ENCODE results near the gene OR51D1. TPM values are rescaled to one million over a fixed set of nuclear protein-coding genes. Genes with fewer than 3 reads are reported as not detected.

Gene OR51D1
- total and polyA plus RNA-seq, 12 donors: not detected

GRCh38 chr11:4658629-4659445 is 21.6 kb downstream of the OR51D1 start:
- no peaks in the 10 kb centered on the region for H3K9me3 ChIP-seq (replicated peaks in 1 of 3)
- WGBS, 4 donors: 55 to 73% (median 62%) methylated on average over 5 of the region's 5 CpGs
- no peaks in the 10 kb centered on the region for H3K4me1 ChIP-seq (replicated peaks in 1 of 2)
- no peaks in the 10 kb centered on the region for H3K27me3 ChIP-seq
- intact Hi-C loops (cut with DNase I): no loop called here
- H3K36me3 ChIP-seq (replicated peaks in 1 of 2): no peaks in the 10 kb centered on the region
- H3K27ac ChIP-seq: no peak overlapping the region
- DNase-seq: no peak
- no peak overlapping the region for H3K4me3 ChIP-seq
- TF ChIP-seq POLR2A (IDR thresholded peaks at IDR 0.05): no peak
- TF ChIP-seq, protein P1, sequence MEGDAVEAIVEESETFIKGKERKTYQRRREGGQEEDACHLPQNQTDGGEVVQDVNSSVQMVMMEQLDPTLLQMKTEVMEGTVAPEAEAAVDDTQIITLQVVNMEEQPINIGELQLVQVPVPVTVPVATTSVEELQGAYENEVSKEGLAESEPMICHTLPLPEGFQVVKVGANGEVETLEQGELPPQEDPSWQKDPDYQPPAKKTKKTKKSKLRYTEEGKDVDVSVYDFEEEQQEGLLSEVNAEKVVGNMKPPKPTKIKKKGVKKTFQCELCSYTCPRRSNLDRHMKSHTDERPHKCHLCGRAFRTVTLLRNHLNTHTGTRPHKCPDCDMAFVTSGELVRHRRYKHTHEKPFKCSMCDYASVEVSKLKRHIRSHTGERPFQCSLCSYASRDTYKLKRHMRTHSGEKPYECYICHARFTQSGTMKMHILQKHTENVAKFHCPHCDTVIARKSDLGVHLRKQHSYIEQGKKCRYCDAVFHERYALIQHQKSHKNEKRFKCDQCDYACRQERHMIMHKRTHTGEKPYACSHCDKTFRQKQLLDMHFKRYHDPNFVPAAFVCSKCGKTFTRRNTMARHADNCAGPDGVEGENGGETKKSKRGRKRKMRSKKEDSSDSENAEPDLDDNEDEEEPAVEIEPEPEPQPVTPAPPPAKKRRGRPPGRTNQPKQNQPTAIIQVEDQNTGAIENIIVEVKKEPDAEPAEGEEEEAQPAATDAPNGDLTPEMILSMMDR (IDR thresholded peaks at IDR 0.05): no peak

- WGBS, 4 donors: 83 to 92% (median 87%) methylated on average over 6 of the region's 6 CpGs
- intact Hi-C loops (cut with DNase I): no loop called here
- H3K4me3 ChIP-seq: no peak overlapping the region
- no peak overlapping the region for H3K27ac ChIP-seq
- no peak for TF ChIP-seq POLR2A (IDR thresholded peaks at IDR 0.05)
- TF ChIP-seq, protein P1 (IDR thresholded peaks at IDR 0.05): no peak
- H3K4me1 ChIP-seq (replicated peaks in 1 of 2): no peaks in the 10 kb centered on the region
- H3K9me3 ChIP-seq (replicated peaks in 1 of 3): no peaks in the 10 kb centered on the region
- peaks cover 2% of the 10 kb centered on the region for H3K27me3 ChIP-seq
- no peak for DNase-seq
- no peaks in the 10 kb centered on the region for H3K36me3 ChIP-seq (replicated peaks in 1 of 2)
These were observed 25.6 kb downstream of the OR51D1 start for GRCh38 chr11:4662876-4663275.

DNA sequence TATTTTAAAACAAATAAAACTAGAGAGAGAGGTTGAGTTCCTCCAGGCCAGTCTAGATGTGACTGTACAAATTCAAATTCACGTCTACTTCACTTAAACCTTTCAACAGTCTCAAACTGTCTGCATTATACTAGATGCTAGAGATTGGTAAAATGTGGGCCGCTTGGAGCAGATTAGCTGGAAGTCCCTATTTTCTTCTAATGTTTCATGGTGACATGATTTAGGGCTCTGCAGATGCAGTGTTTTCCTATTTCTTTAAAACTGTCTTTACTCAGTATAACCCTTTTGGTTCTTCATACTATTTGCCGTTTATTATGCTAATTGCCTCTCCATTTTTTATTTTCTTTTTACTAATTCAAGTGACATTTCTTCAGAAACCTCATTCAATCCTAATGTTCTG is 26.9 kb downstream of the OR51D1 start:
- Histone ChIP-seq H3K27ac (no peak overlapping the region), H3K9me3 (replicated peaks in 1 of 3) (no peaks in the 10 kb centered on the region), H3K36me3 (replicated peaks in 1 of 2) (no peaks in the 10 kb centered on the region), H3K4me1 (replicated peaks in 1 of 2) (no peaks in the 10 kb centered on the region), H3K27me3 (peaks cover 2% of the 10 kb centered on the region), H3K4me3 (no peak overlapping the region)
- 69 to 82% (median 75%) methylated on average over 3 of the region's 3 CpGs for WGBS, 4 donors
- no peak for DNase-seq
- intact Hi-C loops (cut with DNase I): no loop called here
- TF ChIP-seq POLR2A (IDR thresholded peaks at IDR 0.05): no peak
- TF ChIP-seq, protein P1 (IDR thresholded peaks at IDR 0.05): no peak

DNA sequence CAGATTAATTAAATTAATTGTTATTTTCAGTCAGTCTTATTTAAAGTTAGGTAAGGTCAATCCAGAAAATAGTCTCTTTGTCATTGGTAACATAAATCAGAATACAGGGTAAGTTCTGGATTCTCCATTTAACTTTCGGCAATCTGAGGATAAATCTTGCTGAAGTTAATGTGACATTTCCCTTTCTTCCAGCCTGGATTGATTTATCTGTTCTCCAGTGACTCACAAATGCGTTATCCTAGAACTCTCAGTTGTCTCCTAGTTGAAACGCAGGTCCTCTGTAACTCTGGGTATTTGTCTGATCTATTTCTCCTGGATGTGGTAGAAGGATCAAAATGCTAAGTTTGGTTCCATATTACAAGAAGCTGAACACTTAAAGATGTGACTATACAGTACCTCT is 27.5 kb downstream of the OR51D1 start:
- WGBS, 4 donors: 15 to 23% (median 21%) methylated on average over 3 of the region's 3 CpGs
- Histone ChIP-seq H3K27ac (no peak overlapping the region), H3K27me3 (peaks cover 2% of the 10 kb centered on the region), H3K4me3 (no peak overlapping the region), H3K36me3 (replicated peaks in 1 of 2) (no peaks in the 10 kb centered on the region), H3K4me1 (replicated peaks in 1 of 2) (no peaks in the 10 kb centered on the region), H3K9me3 (replicated peaks in 1 of 3) (no peaks in the 10 kb centered on the region)
- DNase-seq: no peak
- no peak for TF ChIP-seq POLR2A (IDR thresholded peaks at IDR 0.05)
- TF ChIP-seq, protein P1 (IDR thresholded peaks at IDR 0.05): no peak
- intact Hi-C loops (cut with DNase I): no loop called here

All from adrenal gland (tissue), 12 donors.